GM23338 (cell line): ENCODE results near the gene ABI2. TPM values are rescaled to one million over a fixed set of nuclear protein-coding genes. Genes with fewer than 3 reads are reported as not detected.

Experiments
- ATAC-seq: fragments of 200-7000 bp; cut with Tn5 transposase; 3 replicates; pipeline ENCODE4 v1.9.1; 2020
- DNase-seq: peaks from one replicate; pipeline ENCODE4 v3.0.0-alpha.2; 2015; ENCODE audit warnings: low spot score
- H2AFZ ChIP-seq: fragments of 200-600 bp; sonication (generic); 2 replicates; pipeline ENCODE4 v1.8.0; 2016; ENCODE audit warnings: antibody characterized with exemption, mild to moderate bottlenecking, moderate library complexity
- H3F3A ChIP-seq: fragments of 200-600 bp; sonication (generic); replicated peaks from 2 replicates; pipeline ENCODE4 v1.8.0; 2017; ENCODE audit warnings: antibody characterized with exemption, mixed run types, low read depth
- H3K27ac ChIP-seq: fragments of 200-600 bp; sonication (generic); 2 replicates; pipeline ENCODE4 v1.6.1; 2016; ENCODE audit warnings: low read depth
- H3K27me3 ChIP-seq: fragments of 200-600 bp; sonication (generic); 2 replicates; pipeline ENCODE4 v1.8.0; 2016; ENCODE audit warnings: mild to moderate bottlenecking, mixed run types, moderate library complexity; ENCODE audit not compliant: insufficient read depth
- H3K36me3 ChIP-seq: fragments of 200-600 bp; sonication (generic); 2 replicates; pipeline ENCODE4 v1.8.0; 2016; ENCODE audit warnings: mild to moderate bottlenecking; ENCODE audit not compliant: insufficient read depth
- H3K4me1 ChIP-seq: fragments of 200-600 bp; sonication (generic); 2 replicates; pipeline ENCODE4 v1.8.0; 2016; ENCODE audit warnings: mild to moderate bottlenecking, moderate library complexity; ENCODE audit not compliant: insufficient read depth
- H3K4me2 ChIP-seq: fragments of 200-600 bp; sonication (generic); 2 replicates; pipeline ENCODE4 v1.7.1; 2017; ENCODE audit warnings: mixed run types
- H3K4me3 ChIP-seq: fragments of 200-600 bp; sonication (generic); 2 replicates; pipeline ENCODE4 v1.6.1; 2016; ENCODE audit warnings: mixed run types
- H3K79me2 ChIP-seq: fragments of 200-600 bp; sonication (generic); replicated peaks from 2 replicates; pipeline ENCODE4 v1.8.0; 2017; ENCODE audit warnings: mild to moderate bottlenecking; ENCODE audit not compliant: insufficient read depth
- H3K9me2 ChIP-seq: fragments of 200-600 bp; sonication (generic); 2 replicates; pipeline ENCODE4 v1.8.0; 2017; ENCODE audit not compliant: insufficient read depth
- H4K20me1 ChIP-seq: fragments of 200-600 bp; sonication (generic); replicated peaks from 2 replicates; pipeline ENCODE4 v1.8.0; 2017; ENCODE audit warnings: mild to moderate bottlenecking; ENCODE audit not compliant: insufficient read depth
- H3K27ac Mint-ChIP-seq: 2 replicates; pipeline ENCODE4 v1.8.0; 2020; ENCODE audit warnings: inconsistent platforms, mild to moderate bottlenecking, moderate library complexity, mixed read lengths
- H3K27me3 Mint-ChIP-seq: 3 replicates; pipeline ENCODE4 v1.8.0; 2022; ENCODE audit warnings: low read depth, mild to moderate bottlenecking, moderate library complexity, mixed read lengths, inconsistent platforms; ENCODE audit not compliant: insufficient read depth, poor library complexity
- H3K36me3 Mint-ChIP-seq: 3 replicates; pipeline ENCODE4 v1.8.0; 2021; ENCODE audit warnings: low read depth, mild to moderate bottlenecking, inconsistent platforms, moderate library complexity, mixed read lengths
- H3K4me1 Mint-ChIP-seq: 3 replicates; pipeline ENCODE4 v1.8.0; 2020; ENCODE audit warnings: mild to moderate bottlenecking, inconsistent platforms, mixed read lengths
- H3K4me3 Mint-ChIP-seq: 3 replicates; pipeline ENCODE4 v1.8.0; 2021; ENCODE audit warnings: moderate library complexity, mild to moderate bottlenecking, inconsistent platforms, mixed read lengths
- H3K9me3 Mint-ChIP-seq: 3 replicates; pipeline ENCODE4 v1.8.0; 2020; ENCODE audit warnings: moderate library complexity, mild to moderate bottlenecking, inconsistent platforms, mixed read lengths
- CREB1 ChIP-seq: fragments of 250-450 bp; sonication (Bioruptor Pico); IDR thresholded peaks from 2 replicates; pipeline ENCODE4 v1.5.0; 2020; ENCODE audit warnings: low read depth, mild to moderate bottlenecking, moderate library complexity
- CTCF ChIP-seq, 2 experiments: fragments of 200-600 bp in 1 of 2; sonication (generic) in 1 of 2; conservative IDR thresholded peaks; 2 replicates each; pipeline versions ENCODE4 v1.5.1 to v1.6.1; 2016 to 2017; ENCODE audit warnings: antibody characterized with exemption in 2 of 2, low read depth in 2 of 2, mild to moderate bottlenecking in 2 of 2, moderate library complexity in 1 of 2
- EZH2 ChIP-seq: fragments of 200-600 bp; sonication (generic); IDR thresholded peaks from one replicate; pipeline ENCODE4 v1.8.0; 2017; ENCODE audit warnings: antibody characterized with exemption, mild to moderate bottlenecking, low read depth; ENCODE audit not compliant: unreplicated experiment
- NANOG ChIP-seq: IDR thresholded peaks from 2 replicates; pipeline ENCODE4 v1.6.1; 2016; ENCODE audit warnings: antibody characterized with exemption, borderline replicate concordance
- POLR2AphosphoS5 ChIP-seq: IDR thresholded peaks from 2 replicates; pipeline ENCODE4 v1.6.1; 2016; ENCODE audit warnings: antibody characterized with exemption, low read depth
- REST ChIP-seq: IDR thresholded peaks from one replicate; pipeline ENCODE4 v1.6.1; 2018; ENCODE audit warnings: antibody characterized with exemption; ENCODE audit not compliant: unreplicated experiment
- STAT1 ChIP-seq: IDR thresholded peaks from one replicate; pipeline ENCODE4 v1.6.1; 2016; ENCODE audit warnings: antibody characterized with exemption; ENCODE audit not compliant: unreplicated experiment
- ZNF114 ChIP-seq: fragments of 250-450 bp; sonication (Bioruptor Pico); IDR thresholded peaks from 2 replicates; pipeline ENCODE4 v1.5.0; 2020; ENCODE audit warnings: mild to moderate bottlenecking, moderate library complexity
- ZNF331 ChIP-seq: fragments of 250-450 bp; sonication (Bioruptor Pico); IDR thresholded peaks from 2 replicates; pipeline ENCODE4 v1.5.0; 2020; ENCODE audit warnings: low read depth, mild to moderate bottlenecking, moderate library complexity
- ZNF462 ChIP-seq: fragments of 250-450 bp; sonication (Bioruptor Pico); IDR thresholded peaks from 2 replicates; pipeline ENCODE4 v1.5.0; 2020; ENCODE audit warnings: mild to moderate bottlenecking, moderate library complexity
- polyA plus RNA-seq: library from polyadenylated mRNA; unstranded; fragments of >200 nt; fragmentation: Nextera tagmentation; extraction: Ambion mirVana; gene quantifications from 2 replicates; pipeline ENCODE4 v1.2.1, GENCODE V29; 2016
- total RNA-seq: library from RNA; depleted of rRNA; stranded (reverse); fragments of >200 nt; shearing (Covaris generic); gene quantifications from 2 replicates; pipeline ENCODE4 v1.2.3, GENCODE V29; 2014
- TF ChIP-seq, protein P1 (sequence below): IDR thresholded peaks from 2 replicates; pipeline ENCODE4 v1.6.1; 2016; ENCODE audit warnings: antibody characterized with exemption

The ABI2 gene
- total and polyA plus RNA-seq, 2 experiments from 2014 or later = 46.5 to 114 TPM

- Mint-ChIP-seq H3K36me3 (peaks cover 13% of the 10 kb centered on the region), H3K27me3 (peaks cover 2% of the 10 kb centered on the region), H3K4me1 (no peaks in the 10 kb centered on the region), H3K9me3 (no peaks in the 10 kb centered on the region), H3K27ac (no peak overlapping the region), H3K4me3 (no peak overlapping the region)
- no peak overlapping the region for H3K4me3 ChIP-seq
- H3F3A ChIP-seq = no peaks in the 10 kb centered on the region
- DNase-seq = no peak
- H3K36me3 ChIP-seq = peaks cover 7% of the 10 kb centered on the region; the same call in 1 of the 2 replicates
- no peaks in the 10 kb centered on the region for H3K9me2 ChIP-seq
- H3K27ac ChIP-seq = no peak overlapping the region
- H3K79me2 ChIP-seq = no peaks in the 10 kb centered on the region
- no peaks in the 10 kb centered on the region for H3K27me3 ChIP-seq
- no peaks in the 10 kb centered on the region; the same call in 1 of the 2 replicates for H4K20me1 ChIP-seq
- ATAC-seq = no peak
- no peak for TF ChIP-seq ZNF331 (CRISPR knock-in tag)
- no peak for TF ChIP-seq ZNF462 (CRISPR knock-in tag)
- TF ChIP-seq STAT1 = no peak
- TF ChIP-seq NANOG = no peak
- no peak for TF ChIP-seq EZH2
- TF ChIP-seq ZNF114 = no peak
- TF ChIP-seq CREB1 = no peak
- no peak for TF ChIP-seq REST
- TF ChIP-seq, protein P1, sequence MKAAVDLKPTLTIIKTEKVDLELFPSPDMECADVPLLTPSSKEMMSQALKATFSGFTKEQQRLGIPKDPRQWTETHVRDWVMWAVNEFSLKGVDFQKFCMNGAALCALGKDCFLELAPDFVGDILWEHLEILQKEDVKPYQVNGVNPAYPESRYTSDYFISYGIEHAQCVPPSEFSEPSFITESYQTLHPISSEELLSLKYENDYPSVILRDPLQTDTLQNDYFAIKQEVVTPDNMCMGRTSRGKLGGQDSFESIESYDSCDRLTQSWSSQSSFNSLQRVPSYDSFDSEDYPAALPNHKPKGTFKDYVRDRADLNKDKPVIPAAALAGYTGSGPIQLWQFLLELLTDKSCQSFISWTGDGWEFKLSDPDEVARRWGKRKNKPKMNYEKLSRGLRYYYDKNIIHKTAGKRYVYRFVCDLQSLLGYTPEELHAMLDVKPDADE = no peak
- no peak for TF ChIP-seq POLR2AphosphoS5
- no peak for TF ChIP-seq CTCF (conservative IDR thresholded peaks at IDR 0.05; ENCODE audit: low read depth in 2 of 2)
- no peak overlapping the region for H2AFZ ChIP-seq
- no peak overlapping the region for H3K4me2 ChIP-seq
- H3K4me1 ChIP-seq = no peaks in the 10 kb centered on the region
These were observed 118.6 kb downstream of the ABI2 start for GRCh38 chr2:203446780-203447179.
